ENCODE data around the gene ULK2. TPM values are rescaled to one million over a fixed set of nuclear protein-coding genes. Genes with fewer than 3 reads are reported as not detected.

The ULK2 gene
- total and polyA plus RNA-seq, 2 of the 13 experiments (the other 11 are each of a cell fraction or from before 2014, with no cell fraction given) = 0.01 TPM; not detected in 1

DNA sequence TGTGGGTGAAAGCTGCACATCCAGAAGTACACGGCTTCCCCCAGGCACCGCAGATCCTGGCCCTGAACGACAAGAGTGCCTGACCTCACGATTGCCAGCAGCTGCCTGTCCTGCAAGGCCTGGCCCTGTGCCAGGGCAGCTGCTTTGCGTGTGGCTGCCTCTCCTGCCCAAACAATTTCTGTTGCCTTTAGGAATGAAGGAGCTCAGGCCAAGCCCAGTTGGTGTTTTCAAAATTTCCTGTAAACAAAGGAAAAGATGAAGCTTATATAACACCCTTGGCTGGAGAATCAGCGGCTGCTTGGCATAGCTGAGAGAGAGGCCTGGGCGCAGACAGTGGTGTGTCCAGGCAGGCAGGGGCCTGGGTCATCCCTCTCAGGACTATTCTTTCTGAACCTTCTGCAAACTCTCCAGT lies 139.6 kb downstream of the ULK2 start (continued):
- TF ChIP-seq SMARCE1 (IDR thresholded peaks at IDR 0.05; ENCODE audit: borderline replicate concordance) = no peak
- TF ChIP-seq ZNF567 (CRISPR knock-in tag; IDR thresholded peaks at IDR 0.05; ENCODE audit: borderline replicate concordance) = no peak
- no peak for TF ChIP-seq TFE3 (CRISPR knock-in tag; IDR thresholded peaks at IDR 0.05)
- no peak for TF ChIP-seq TAF1 (CRISPR knock-in tag; IDR thresholded peaks at IDR 0.05)
- TF ChIP-seq, protein P1, sequence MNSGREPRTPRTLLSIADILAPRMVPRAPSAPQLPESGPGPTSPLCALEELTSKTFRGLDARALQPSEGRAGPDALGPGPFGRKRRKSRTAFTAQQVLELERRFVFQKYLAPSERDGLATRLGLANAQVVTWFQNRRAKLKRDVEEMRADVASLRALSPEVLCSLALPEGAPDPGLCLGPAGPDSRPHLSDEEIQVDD (CRISPR knock-in tag; IDR thresholded peaks at IDR 0.05; ENCODE audit: borderline replicate concordance) = no peak
- no peak for TF ChIP-seq ATF2 (CRISPR knock-in tag; IDR thresholded peaks at IDR 0.05)
- no peak for TF ChIP-seq KDM4B (CRISPR knock-in tag; IDR thresholded peaks at IDR 0.05)
- 0 out of 2 replicates have a peak, but pooled peaks have one; percentile 34 for TF ChIP-seq ZFP90 (CRISPR knock-in tag; IDR thresholded peaks at IDR 0.05; ENCODE audit: borderline replicate concordance)
- 0 out of 2 replicates have a peak, but pooled peaks have one; percentile 24 for TF ChIP-seq UBTF (CRISPR knock-in tag; IDR thresholded peaks at IDR 0.05)
- no peak for TF ChIP-seq SALL2 (CRISPR knock-in tag; IDR thresholded peaks at IDR 0.05)
- TF ChIP-seq NR2F1 (CRISPR knock-in tag; IDR thresholded peaks at IDR 0.05) = 0 out of 4 replicates have a peak, but pooled peaks of 1 of the 2 experiments have one; percentile 22
- TF ChIP-seq ATF3 (CRISPR knock-in tag; IDR thresholded peaks at IDR 0.05) = no peak
- no peak for TF ChIP-seq NBN (conservative IDR thresholded peaks at IDR 0.05)
- no peak for TF ChIP-seq SAFB2 (CRISPR knock-in tag; IDR thresholded peaks at IDR 0.05; ENCODE audit: borderline replicate concordance, low read depth)
- TF ChIP-seq FOXO1 (CRISPR knock-in tag; IDR thresholded peaks at IDR 0.05) = no peak; the same call in 1 of the 2 replicates
- TF ChIP-seq, protein P2, sequence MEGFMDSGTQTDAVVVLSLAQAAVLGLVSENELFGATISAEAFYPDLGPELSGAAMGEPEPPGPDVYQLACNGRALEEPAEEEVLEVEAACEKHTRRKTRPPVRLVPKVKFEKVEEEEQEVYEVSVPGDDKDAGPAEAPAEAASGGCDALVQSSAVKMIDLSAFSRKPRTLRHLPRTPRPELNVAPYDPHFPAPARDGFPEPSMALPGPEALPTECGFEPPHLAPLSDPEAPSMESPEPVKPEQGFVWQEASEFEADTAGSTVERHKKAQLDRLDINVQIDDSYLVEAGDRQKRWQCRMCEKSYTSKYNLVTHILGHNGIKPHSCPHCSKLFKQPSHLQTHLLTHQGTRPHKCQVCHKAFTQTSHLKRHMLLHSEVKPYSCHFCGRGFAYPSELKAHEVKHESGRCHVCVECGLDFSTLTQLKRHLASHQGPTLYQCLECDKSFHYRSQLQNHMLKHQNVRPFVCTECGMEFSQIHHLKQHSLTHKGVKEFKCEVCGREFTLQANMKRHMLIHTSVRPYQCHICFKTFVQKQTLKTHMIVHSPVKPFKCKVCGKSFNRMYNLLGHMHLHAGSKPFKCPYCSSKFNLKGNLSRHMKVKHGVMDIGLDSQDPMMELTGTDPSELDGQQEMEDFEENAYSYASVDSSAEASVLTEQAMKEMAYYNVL (CRISPR knock-in tag; IDR thresholded peaks at IDR 0.05; ENCODE audit: borderline replicate concordance) = 0 out of 2 replicates have a peak, but pooled peaks have one; percentile 3
- no peak for TF ChIP-seq POLR2AphosphoS5 (IDR thresholded peaks at IDR 0.05; ENCODE audit: low read depth, low read length)
- TF ChIP-seq NCOR1 (IDR thresholded peaks at IDR 0.05; ENCODE audit: borderline replicate concordance, low read length) = no peak
- no peak for TF ChIP-seq BRD4 (CRISPR knock-in tag; IDR thresholded peaks at IDR 0.05)
- no peak for TF ChIP-seq ARID2 (CRISPR knock-in tag; IDR thresholded peaks at IDR 0.05; ENCODE audit: borderline replicate concordance)
- no peak for TF ChIP-seq IRF2 (CRISPR knock-in tag; IDR thresholded peaks at IDR 0.05)
- no peak for TF ChIP-seq IRX3 (CRISPR knock-in tag; IDR thresholded peaks at IDR 0.05; ENCODE audit: borderline replicate concordance, low read depth)
- TF ChIP-seq ZFP41 (CRISPR knock-in tag; IDR thresholded peaks at IDR 0.05; ENCODE audit: borderline replicate concordance) = no peak

Measured in HepG2 (cell line).